GM21381 (cell line): ENCODE data around the gene DEFB118.
"Not testable (repeated sequence)": the region's sequence is repeated elsewhere in the genome, so short reads cannot be mapped to it uniquely, and the experiment has no call there.

ENCODE experiments used
- ATAC-seq: cut with Tn5 transposase; IDR thresholded peaks from one replicate; pipeline ENCODE4 v1.9.1; 2021; ENCODE audit warnings: mild to moderate bottlenecking, moderate library complexity; ENCODE audit not compliant: unreplicated experiment

DEFB118 gene

GRCh38 chr20:31368301-31368700, at the start of gene DEFB118:
Gene DEFB118, plus strand, starts transcription at chr20:31368601. Its CDS starts 50 bp downstream, at chr20:31368651.
- no peak for ATAC-seq

DNA sequence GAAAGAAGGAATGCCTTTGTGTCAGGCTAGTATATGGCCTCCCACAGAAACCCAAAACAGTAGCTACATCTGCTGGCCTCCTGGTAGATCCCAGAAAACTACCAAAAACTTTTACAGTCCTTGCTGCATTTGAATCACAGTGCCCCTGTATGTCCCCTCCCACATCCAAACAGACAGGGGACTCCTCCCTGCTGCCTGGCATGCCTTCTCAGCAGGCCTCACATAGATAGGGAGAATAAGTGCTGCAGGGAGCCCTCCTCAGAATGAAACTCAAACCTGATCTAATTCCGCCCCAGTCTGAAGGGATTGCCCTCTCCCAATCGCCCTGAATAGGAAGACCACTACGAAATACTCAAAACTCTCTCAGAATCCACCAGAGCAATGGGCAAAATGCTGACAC, 45.9 kb upstream of the DEFB118 start:
- no peak for ATAC-seq

GRCh38 chr20:31330893-31331292, 37.5 kb upstream of the DEFB118 start:
- ATAC-seq = no peak

DNA sequence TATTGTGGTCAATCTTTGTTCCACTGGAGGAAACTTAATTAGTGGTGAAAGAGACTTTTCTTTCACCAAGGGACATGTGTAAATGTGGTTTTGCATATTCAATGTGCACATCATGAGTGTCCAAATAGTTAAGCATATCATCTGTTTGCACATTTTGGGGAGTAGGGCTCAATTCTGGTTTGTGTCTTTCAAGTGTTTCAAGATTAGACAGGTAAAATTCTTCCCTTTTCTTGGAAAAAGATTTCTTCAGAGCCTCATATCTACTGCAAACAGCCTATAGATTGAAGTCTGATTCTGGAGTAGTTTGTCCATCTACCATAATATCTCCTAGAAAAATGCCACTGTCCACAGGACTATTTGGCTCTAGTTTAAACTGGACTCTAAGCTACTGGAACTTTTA, 26.9 kb upstream of the DEFB118 start:
- ATAC-seq = no peak

- ATAC-seq = no peak
These were observed 12.4 kb upstream of the DEFB118 start for GRCh38 chr20:31355981-31356380.

DNA sequence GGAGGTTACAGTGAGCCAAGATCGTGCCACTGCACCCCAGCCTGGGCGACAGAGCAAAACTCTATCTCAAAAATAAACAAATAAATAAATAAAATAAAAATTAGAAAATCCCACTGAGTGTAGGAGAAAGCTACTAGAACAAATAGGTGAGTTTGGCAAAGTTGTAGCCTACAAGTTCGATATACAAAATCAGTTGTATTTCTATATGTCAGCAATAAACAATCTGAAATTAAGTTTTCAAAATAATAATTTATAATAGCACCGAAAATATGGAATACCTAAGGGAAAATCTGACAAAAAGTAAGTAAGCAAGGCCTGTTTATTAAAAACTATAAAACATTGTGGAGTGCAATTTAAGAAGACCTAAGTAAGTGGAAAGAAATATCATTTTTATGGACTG, 5.1 kb upstream of the DEFB118 start:
- ATAC-seq = no peak

GRCh38 chr20:31364272-31364671, 4.1 kb upstream of the DEFB118 start:
- not testable (repeated sequence) for ATAC-seq

GRCh38 chr20:31374346-31374745, 5.9 kb downstream of the DEFB118 start:
- ATAC-seq = no peak

- no peak for ATAC-seq
These were observed 22.1 kb downstream of the DEFB118 start, which contains the start of gene DEFB119 for GRCh38 chr20:31390490-31390889. Gene DEFB119, minus strand, starts transcription at chr20:31390590. Its CDS starts 107 bp downstream, at chr20:31390483.

DNA sequence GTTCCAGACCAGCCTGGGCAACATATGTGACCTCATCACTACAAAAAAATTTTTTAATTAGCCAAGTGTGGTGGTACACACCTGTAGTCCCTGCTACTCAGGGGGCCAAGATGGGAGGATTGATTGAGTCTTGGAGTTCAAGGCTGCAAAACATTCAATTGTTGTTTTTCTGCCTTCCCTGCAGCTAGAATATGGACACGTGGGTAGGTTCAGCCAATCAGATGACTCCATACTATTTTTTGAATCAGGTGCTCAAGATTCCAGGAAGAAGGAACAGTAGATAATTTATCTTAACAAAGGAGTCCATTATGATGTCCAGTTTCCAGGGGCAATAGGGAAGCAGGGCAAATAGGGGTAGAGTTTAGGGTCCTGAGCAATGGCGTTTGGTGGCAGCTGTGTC, 24.4 kb downstream of the DEFB118 start:
- ATAC-seq = no peak

DNA sequence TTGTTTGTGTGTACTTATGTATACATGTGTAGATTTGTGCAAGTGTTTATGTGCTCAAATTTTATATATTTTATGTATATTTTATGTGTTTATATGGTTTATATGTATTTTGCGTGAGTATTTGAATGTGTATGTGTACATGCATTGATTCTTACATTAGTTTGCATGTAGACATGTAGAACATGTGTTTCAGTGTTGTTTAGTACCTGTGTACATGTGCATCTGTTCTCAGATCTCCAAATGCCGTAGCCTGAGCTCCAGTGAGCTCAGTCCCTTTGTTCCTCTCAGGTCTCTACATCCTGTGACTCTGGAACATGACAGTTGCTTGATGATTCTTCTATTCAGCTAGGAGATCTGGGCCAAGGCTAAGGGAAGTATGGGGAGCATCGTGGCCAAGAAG, 26.5 kb downstream of the DEFB118 start:
- no peak for ATAC-seq

DNA sequence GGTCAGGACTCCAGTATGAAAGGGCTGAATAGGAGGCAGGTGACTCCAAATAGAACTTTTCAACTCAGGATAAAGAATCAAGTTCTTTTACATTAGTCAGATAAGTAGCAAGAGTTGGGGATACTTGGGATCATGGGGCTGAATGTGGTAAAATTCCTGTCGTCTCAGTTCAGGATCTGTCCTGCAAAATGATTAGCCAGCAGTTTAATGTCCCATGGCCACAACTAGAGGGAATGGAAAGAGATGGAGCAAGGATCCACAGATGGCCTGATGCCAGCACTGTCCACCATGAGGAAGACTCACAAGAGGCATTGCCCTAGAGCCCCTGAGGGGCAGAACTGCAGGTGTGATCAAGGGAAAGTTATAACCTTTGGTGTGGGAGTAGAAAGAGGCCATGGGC, 35.5 kb downstream of the DEFB118 start:
- ATAC-seq = no peak

GRCh38 chr20:31406115-31406514, 37.7 kb downstream of the DEFB118 start, which contains the start of gene DEFB121:
Gene DEFB121, minus strand, starts transcription at chr20:31406215. Its CDS starts 63 bp downstream, at chr20:31406152.
- no peak for ATAC-seq

DNA sequence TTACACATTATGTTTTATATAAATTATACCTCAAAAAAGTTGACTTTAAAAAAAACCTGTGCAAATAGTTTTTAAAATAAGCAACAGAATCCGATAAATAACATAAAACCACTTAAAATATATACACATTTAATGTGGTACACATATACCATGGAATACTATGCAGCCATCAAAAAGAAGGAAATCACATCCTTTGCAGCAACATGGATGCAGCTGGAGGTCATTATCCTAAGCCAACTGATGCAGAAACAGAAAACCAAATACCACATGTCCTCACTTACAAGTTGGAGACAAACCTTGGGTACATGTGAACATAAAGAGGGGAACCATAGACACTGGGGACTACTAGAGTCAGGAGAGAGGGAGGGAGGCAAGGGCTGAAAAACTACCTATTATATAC, 41.6 kb downstream of the DEFB118 start:
- ATAC-seq = no peak

- no peak for ATAC-seq
These were observed 46.0 kb downstream of the DEFB118 start for GRCh38 chr20:31414381-31414780.

- no peak for ATAC-seq
These were observed 47.3 kb downstream of the DEFB118 start for GRCh38 chr20:31415653-31416052.

- ATAC-seq = no peak
These were observed 49.9 kb downstream of the DEFB118 start for GRCh38 chr20:31418307-31418706.
